ENCODE data around the gene APPL2. TPM values are rescaled to one million over a fixed set of nuclear protein-coding genes. Genes with fewer than 3 reads are reported as not detected.

Gene APPL2
- total RNA-seq, 1 experiment from 2014 or later = 35.5 TPM

DNA sequence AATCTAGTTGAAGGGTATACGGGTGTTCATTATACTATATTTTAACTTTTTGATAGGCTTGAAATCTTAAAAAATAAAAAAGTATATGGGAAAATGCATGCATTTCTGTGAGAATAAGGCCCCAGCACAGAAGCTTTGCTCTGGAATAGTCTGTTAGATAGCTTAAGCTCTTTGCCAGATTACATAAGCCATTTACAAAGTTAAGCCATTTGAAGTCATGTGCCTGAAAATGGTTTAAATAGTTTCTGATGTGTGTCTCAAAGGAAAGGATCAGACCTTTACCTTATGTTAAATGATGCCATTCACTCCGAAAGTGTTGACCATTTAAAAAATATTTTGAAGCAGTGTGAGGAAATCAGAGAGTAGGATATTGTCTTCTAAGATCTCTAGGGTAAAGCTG is 77.1 kb downstream of the APPL2 start:
- DNase-seq (ENCODE audit: unreplicated experiment) = no peak
- Mint-ChIP-seq H3K4me1 (ENCODE audit: insufficient read depth, unreplicated experiment) (no peaks in the 10 kb centered on the region), H3K4me3 (ENCODE audit: unreplicated experiment) (no peak overlapping the region), H3K36me3 (ENCODE audit: insufficient read depth, unreplicated experiment) (peaks cover 75% of the 10 kb centered on the region), H3K27me3 (ENCODE audit: insufficient read depth, unreplicated experiment) (no peaks in the 10 kb centered on the region), H3K9me3 (ENCODE audit: unreplicated experiment) (no peaks in the 10 kb centered on the region), H3K27ac (ENCODE audit: low read depth, unreplicated experiment) (no peak overlapping the region)
- ChIA-PET POLR2A (interaction anchor here (0.9 kb wide), 1 partner anchor 21 kb away, joined by 3 read pairs; no protein-coding TSS in a partner anchor), CTCF (interaction anchor here (1.3 kb wide), 1 partner anchor 225 kb away, joined by 3 read pairs; no protein-coding TSS in a partner anchor)
- no peak for TF ChIP-seq CTCF (IDR thresholded peaks at IDR 0.05; ENCODE audit: unreplicated experiment)
- BruUV-seq (replicated peaks) = no TSS peak
- intact Hi-C loops (cut with micrococcal nuclease) = no loop called here

GRCh38 chr12:105157606-105158005 is 78.4 kb downstream of the APPL2 start:
- ChIA-PET POLR2A (no interaction called here), CTCF (interaction anchor here (0.7 kb wide), 1 partner anchor 24 kb away, joined by 4 read pairs; no protein-coding TSS in a partner anchor)
- H3K4me3 Mint-ChIP-seq (ENCODE audit: unreplicated experiment) = no peak overlapping the region
- DNase-seq (ENCODE audit: unreplicated experiment) = no peak
- TF ChIP-seq CTCF (IDR thresholded peaks at IDR 0.05; ENCODE audit: unreplicated experiment) = no peak
- H3K9me3 Mint-ChIP-seq (ENCODE audit: unreplicated experiment) = no peaks in the 10 kb centered on the region
- intact Hi-C loops (cut with micrococcal nuclease) = no loop called here
- BruUV-seq (replicated peaks) = no TSS peak
- no peaks in the 10 kb centered on the region for H3K27me3 Mint-ChIP-seq (ENCODE audit: insufficient read depth, unreplicated experiment)
- no peak overlapping the region for H3K27ac Mint-ChIP-seq (ENCODE audit: low read depth, unreplicated experiment)
- H3K36me3 Mint-ChIP-seq (ENCODE audit: insufficient read depth, unreplicated experiment) = peaks cover 77% of the 10 kb centered on the region
- H3K4me1 Mint-ChIP-seq (ENCODE audit: insufficient read depth, unreplicated experiment) = no peaks in the 10 kb centered on the region

- ChIA-PET POLR2A (no interaction called here), CTCF (interaction anchor here (0.6 kb wide), 1 partner anchor 753 kb away, joined by 3 read pairs; no protein-coding TSS in a partner anchor)
Measured at GRCh38 chr12:105156260-105156659, 79.7 kb downstream of the APPL2 start.

DNA sequence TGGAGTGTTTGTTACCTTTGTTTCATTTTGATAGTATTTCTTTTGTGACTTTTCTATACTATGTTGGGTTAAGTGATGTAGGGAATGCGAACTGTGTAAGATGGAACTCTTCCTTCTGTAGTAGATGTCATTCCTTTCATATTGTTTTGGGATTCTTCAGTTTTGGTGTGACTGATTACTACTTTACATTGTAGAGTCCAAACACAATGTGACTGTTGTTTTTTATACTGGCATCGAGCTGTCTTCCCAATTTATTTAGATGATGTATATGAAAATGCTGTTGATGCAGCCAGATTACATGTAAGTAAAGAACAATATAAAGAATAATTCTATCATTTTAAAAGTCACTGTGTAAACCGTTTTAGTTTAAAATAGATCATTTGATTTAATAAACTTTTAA is 93.7 kb downstream of the APPL2 start:
- intact Hi-C loops (cut with micrococcal nuclease) = no loop called here
- H3K4me1 Mint-ChIP-seq (ENCODE audit: insufficient read depth, unreplicated experiment) = peaks cover under 1% of the 10 kb centered on the region
- no peaks in the 10 kb centered on the region for H3K9me3 Mint-ChIP-seq (ENCODE audit: unreplicated experiment)
- H3K27ac Mint-ChIP-seq (ENCODE audit: low read depth, unreplicated experiment) = no peak overlapping the region
- ChIA-PET POLR2A (no interaction called here), CTCF (no interaction called here)
- H3K27me3 Mint-ChIP-seq (ENCODE audit: insufficient read depth, unreplicated experiment) = no peaks in the 10 kb centered on the region
- TF ChIP-seq CTCF (IDR thresholded peaks at IDR 0.05; ENCODE audit: unreplicated experiment) = no peak
- H3K4me3 Mint-ChIP-seq (ENCODE audit: unreplicated experiment) = no peak overlapping the region
- no TSS peak for BruUV-seq (replicated peaks)
- H3K36me3 Mint-ChIP-seq (ENCODE audit: insufficient read depth, unreplicated experiment) = peaks cover 73% of the 10 kb centered on the region
- no peak for DNase-seq (ENCODE audit: unreplicated experiment)

More at GRCh38 chr12:105156260-105156659, 79.7 kb downstream of the APPL2 start:
- peaks cover 69% of the 10 kb centered on the region for H3K36me3 Mint-ChIP-seq (ENCODE audit: insufficient read depth, unreplicated experiment)
- no peak overlapping the region for H3K4me3 Mint-ChIP-seq (ENCODE audit: unreplicated experiment)
- DNase-seq (ENCODE audit: unreplicated experiment) = no peak
- no peaks in the 10 kb centered on the region for H3K27me3 Mint-ChIP-seq (ENCODE audit: insufficient read depth, unreplicated experiment)
- H3K9me3 Mint-ChIP-seq (ENCODE audit: unreplicated experiment) = no peaks in the 10 kb centered on the region
- no peak overlapping the region for H3K27ac Mint-ChIP-seq (ENCODE audit: low read depth, unreplicated experiment)
- no peaks in the 10 kb centered on the region for H3K4me1 Mint-ChIP-seq (ENCODE audit: insufficient read depth, unreplicated experiment)
- no TSS peak for BruUV-seq (replicated peaks)
- TF ChIP-seq CTCF (IDR thresholded peaks at IDR 0.05; ENCODE audit: unreplicated experiment) = no peak
- intact Hi-C loops (cut with micrococcal nuclease) = no loop called here
